NCI-H2029 treated with DMSO at 0.1 percent for 48 hours (cell line): ENCODE results near the gene FAF2.
"Not testable (repeated sequence)": the region's sequence is repeated elsewhere in the genome, so short reads cannot be mapped to it uniquely, and the experiment has no call there.

Experiments used
- DNase-seq: peaks from one replicate; lab custom pipeline; 2025; lab: John Stamatoyannopoulos, UW

Gene FAF2

DNA sequence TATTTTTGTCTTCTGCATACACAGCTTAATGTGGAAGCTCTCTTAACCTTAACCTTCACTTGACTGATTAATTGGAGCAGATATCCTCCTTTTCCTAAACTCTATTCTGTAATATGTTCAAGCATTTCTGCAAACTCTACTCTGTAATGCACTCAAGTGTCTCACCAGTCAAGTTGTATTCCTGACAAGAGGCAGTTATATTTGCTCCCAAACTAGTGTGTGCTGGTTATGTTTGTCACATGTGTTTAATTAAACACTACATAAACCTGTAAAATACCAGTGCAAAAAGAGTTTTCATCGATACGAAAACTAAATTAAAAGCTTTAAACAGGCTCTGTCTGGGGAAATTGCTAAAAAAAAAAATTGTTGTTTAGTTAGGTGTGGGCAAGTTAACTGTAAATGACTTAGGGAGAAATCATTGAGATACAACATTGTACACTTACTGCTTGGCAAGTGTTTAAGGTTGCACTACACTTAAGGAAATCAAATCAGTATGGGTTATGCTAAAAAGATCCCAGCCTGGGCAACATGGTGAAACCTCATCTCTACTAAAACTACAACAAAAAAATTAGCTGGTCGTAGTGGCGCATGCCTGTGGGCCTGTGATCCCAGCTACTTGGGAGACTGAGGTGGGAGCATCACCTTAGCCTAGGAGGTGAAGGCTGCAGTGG, 6.7 kb downstream of the FAF2 start:
- DNase-seq = peak; percentile 49

DNA sequence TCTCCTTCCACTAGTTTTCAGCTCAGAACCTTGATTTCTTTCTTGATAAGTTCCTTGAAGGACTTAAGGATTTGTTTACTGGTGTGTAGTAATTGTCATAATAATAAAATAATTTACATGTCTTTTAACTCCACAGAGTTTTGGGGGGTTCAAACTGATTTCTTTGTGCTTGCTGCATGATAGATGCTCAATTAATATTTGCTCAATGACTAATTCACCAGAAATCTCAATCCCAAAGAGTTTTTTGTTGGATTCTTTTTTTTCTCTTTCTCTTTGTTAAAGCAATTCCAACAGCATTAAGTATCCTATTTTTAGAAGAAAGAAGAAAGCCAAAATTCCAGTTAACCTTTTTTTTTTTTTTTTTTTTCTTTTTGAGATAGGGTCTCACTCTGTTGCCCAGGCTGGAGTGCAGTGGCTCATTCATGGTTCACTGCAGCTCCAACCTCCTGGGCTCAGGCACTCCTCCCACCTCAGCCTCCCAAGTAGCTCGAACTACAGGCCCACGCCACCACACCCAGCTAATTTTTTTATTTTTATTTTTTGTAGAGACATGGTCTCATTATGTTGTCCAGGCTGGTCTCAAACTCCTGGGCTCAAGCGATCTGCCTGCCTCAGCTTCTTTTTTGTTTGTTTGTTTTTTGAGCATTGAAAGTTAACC, 10.8 kb downstream of the FAF2 start:
- no peak for DNase-seq

DNA sequence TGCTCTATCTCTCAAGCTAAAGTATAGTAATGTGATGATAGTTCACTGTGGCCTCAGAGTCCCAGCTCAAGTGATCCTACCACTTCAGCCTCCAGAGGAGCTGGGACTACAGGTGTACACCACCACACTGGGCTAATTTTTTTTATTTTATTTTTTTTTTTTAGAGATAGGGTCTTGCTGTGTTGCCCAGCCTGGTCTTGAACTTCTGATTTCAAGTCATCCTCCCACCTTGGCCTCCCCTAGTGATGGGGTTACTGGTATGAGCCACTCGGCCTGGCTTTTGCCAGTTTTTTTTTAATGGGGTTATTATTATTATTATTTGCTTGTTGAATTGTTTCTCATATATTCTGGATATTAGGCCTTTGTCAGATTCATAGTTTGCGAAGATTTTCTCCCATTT, 13.2 kb downstream of the FAF2 start:
- no peak for DNase-seq

DNA sequence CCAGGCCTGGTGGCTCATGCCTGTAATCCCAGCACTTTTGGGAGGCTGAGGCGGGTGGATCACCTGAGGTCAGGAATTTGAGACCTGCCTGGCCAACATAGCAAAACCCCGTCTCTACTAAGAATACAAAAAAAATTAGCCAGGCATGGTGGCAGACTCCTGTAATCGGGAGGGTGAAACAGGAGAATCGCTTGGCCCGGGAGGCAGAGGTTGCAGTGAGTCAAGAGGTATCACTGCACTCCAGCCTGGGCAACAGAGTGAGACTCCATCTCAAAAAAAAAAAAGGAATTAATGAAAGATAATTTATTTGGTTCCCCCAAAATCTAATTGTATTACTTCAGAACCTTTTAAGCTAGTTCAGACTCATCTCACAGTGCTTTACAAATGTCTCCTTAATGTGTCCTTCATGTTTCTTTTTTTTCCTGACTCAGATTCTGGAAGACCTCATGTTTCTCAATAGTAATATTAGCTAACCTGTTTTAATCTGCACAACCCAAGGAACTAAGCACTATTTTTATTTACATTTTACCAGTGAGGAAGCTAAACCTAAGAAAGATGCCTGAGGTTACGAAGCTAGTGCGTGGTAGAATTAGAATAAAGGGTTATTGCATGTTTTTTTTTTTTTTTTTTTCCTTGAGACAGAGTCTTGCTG, 15.1 kb downstream of the FAF2 start:
- no peak for DNase-seq

DNA sequence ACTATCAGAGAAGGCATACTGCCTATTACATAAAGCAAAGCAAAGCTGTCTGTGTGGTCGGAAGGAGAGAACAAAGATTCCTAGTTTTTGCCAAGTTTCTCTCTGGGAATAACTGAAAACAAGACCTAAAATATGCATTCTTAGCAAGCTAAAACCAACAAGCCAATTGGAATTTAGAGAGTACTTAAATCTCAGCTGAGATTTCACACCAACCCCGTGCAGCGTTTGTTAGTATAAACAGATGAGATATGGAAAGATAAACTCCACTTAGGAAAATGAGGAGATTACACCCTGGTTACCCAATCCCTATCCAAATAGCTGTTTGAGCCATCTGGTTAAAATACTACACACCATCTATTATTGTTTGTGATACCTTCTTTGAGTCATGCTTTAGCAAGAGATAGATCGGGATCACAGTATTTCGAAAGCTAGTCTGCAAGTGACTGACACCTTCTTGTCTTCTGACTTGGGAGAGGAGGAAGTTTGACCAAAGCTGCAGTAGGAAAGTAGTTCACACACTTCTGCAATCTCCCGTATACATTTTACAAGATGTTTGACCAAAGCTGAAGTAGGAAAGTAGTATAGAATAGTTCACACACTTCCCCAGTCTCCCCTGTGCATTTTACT, 18.2 kb downstream of the FAF2 start:
- no peak for DNase-seq

GRCh38 chr5:176469296-176469695, 21.1 kb downstream of the FAF2 start:
- DNase-seq = no peak

- no peak for DNase-seq
Measured at GRCh38 chr5:176470539-176470938, 22.4 kb downstream of the FAF2 start.

DNA sequence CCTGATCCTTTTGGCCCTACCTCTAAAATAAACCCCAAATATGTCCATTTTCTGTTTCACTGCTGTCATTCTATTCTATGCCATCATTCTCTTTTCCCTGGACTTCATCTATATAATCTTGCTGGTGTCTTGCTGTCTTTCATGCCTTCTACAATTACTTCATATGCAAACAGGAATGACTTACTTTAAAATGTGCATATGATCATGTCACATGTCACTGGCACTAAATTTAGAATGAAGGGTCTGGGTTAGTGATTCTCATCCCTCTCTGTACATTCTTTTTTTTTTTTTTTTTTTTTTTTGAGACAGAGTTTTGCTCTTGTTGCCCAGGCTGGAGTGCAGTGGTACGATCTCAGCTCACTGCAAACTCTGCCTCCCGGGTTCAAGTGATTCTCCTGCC, 22.9 kb downstream of the FAF2 start:
- DNase-seq = no peak

DNA sequence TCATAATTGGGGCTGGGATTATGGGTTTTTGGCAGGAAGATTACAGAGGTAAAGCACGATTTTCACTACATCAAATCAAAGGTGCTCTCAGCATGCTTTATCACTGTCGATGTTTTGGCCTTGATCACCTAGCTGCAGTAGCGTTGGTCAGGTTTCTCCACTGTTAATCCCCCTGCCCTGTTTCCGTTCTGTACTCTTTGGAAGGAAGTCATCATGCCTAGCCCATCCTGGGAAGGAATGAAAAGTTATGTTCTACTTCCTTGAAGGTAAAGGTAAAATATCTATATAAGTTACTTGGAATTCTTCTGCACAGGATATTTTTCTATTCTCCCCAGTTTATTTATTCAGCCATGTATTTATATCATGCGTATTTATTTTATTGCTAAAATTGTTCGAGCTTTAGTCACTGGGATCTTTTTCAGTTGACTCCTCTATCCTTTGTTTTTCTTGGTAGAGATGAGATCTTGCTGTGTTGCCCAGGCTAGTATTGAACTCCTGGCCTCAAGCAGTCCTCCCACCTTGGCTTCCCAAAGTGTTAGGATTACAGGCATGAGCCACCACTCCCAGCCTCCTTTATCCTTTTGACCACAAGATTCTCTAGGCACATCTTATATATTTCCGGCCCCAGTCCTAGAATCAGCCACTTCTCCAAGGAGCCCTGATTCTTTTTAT, 25.3 kb downstream of the FAF2 start:
- DNase-seq = no peak

DNA sequence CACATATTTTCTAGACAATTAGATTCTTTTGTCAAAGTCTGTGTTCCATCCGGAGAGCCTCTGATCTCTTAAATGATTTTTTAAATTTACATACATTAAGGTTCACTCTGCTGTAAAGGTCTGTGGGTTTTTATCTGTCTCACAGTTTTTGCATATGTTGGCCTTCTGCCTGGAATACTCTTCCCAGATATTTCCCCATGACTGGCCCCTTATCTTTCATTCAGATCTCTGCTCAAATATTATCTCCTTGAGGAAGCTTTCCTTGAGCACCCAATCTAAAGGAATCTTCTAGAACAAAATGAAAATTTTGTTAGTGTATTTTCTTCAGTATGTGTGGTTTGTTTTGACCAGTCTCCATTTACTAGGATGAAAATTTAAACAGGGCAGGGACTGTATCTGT, 26.3 kb downstream of the FAF2 start:
- no peak for DNase-seq

DNA sequence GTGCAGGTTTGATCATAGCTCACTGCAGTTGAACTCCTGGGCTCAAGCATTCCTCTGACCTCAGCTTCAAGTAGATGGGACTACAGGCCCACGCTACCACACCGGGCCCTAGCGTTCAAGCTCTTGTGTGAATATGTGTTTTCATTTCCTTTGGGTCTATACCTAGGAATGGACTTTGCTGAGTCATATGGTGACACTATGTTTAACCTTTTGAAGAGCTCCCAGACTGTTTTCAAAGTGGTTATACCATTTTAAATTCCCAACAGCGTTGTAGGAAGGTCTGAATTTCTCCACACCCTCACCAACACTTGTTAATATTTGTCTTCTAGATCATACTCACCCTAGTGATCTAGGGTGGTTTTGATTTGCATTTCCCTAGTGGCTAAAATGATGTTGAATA, 33.5 kb downstream of the FAF2 start:
- DNase-seq = no peak

- DNase-seq = no peak
Measured at GRCh38 chr5:176485176-176485575, 37.0 kb downstream of the FAF2 start.

- DNase-seq = no peak
Measured at GRCh38 chr5:176486189-176486757, 38.1 kb downstream of the FAF2 start.

- DNase-seq = not testable (repeated sequence)
Measured at GRCh38 chr5:176487160-176487559, 39.0 kb downstream of the FAF2 start.

DNA sequence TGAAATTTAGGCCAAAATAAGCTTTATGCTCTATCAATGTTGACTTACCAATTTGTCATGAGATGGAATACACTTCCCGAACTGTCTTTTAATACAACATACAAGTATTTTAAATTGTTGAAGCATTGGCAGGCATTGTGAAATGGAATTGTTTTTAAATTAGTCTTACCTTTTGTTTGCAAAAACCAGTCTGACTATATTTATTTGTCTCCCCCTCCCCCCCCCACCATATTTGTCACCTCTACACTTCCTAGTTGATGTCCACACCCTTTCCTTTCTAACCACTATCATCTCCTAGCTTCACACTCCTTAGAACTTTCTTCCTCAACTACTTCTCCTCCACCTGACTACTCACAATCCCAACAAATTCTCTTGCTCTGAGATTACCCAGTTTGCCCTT, 40.9 kb downstream of the FAF2 start:
- DNase-seq = no peak

DNA sequence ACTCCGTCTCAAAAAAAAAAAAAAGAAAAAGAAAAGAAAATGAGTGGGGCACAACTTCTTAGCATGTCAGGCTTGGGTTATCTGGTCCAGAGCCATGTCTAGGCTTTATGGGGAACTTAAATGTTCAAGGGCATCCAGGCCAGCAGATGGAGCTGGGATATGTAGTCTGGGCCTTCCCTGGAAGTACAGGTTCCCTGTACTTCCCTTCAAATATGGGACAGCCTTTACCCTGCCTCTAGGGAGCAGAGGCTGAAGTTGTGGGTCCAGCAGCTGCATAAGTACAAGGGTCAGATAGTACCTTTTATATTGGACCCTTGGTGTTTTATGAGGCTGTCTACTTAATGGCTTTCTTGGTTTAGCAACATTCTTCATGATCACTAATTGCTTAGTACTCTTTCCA, 42.1 kb downstream of the FAF2 start:
- DNase-seq = no peak

DNA sequence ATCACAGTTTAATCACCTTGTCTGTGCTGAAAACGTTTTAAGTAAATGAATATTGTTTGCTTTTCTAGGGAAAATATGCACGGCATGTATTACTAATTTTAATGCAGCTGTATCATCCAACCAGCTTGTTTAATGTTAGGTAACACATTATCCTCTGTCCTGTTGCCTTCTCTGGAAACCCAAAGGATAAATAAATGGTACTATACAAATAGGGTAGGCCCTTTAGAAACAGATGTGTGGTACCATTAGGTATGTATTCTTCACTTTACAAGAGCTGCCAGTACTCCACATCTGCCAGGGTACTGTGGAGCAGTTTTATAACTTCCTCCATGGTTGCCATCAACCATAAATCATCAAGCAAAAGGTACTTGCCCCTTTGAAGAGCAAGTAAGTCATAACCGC, 42.9 kb downstream of the FAF2 start:
- DNase-seq = no peak

GRCh38 chr5:176491901-176492300, 43.7 kb downstream of the FAF2 start:
- DNase-seq = no peak

GRCh38 chr5:176492431-176492830, 44.2 kb downstream of the FAF2 start:
- DNase-seq = no peak

- no peak for DNase-seq
Measured at GRCh38 chr5:176497852-176498251, 49.7 kb downstream of the FAF2 start.

DNA sequence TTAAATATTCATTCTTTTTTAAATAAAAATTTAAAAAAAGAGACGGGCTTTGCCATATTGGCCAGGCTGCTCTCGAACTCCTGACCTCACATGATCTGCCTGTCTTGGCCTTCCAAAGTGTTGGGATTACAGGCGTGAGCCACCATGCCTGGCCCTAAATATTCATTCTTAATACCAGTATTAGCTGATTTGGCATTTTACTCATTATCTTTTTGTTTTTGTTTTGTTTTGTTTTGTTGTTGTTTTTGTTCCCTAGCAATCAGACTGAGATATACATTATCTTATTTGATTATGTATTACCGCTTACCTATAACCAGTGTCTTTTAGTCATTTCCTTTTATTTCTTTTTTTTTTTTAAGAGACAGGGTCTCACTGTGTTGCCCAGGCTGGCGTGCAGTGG, 51.1 kb downstream of the FAF2 start:
- DNase-seq = no peak

DNA sequence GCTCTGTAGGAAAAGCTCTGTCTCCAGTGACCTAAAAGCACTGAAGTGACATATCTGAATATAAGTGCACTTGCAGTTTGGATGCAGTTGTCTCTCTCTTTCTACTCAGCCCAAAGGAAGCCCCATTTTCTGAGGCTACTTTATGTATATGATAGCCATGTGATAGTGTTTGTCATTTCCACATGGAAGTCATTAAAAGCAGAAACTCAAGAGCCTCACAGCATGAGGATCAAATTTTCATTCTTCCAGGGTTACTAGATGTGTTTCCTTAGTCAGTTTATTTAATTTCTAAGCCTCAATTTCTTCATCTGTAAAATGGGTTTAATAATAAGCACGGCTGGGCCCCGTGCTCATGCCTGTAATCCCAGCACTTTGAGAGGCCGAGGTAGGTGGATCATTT, 52.3 kb downstream of the FAF2 start:
- no peak for DNase-seq
